ENCODE data around the gene F2R. TPM values are rescaled to one million over a fixed set of nuclear protein-coding genes. Genes with fewer than 3 reads are reported as not detected.

Gene F2R
- total and polyA plus RNA-seq, 9 of the 15 experiments (the other 6 are each of a cell fraction or from before 2014, with no cell fraction given), result 4.0 to 34.7 (median 15.1) TPM

GRCh38 chr5:76718381-76718832 is 2.5 kb downstream of the F2R start:
- H3K27ac ChIP-seq (ENCODE audit: extremely low read depth, low read depth, low read length), result no peak overlapping the region
- H3K27me3 ChIP-seq (ENCODE audit: control insufficient read depth in 2 of 2, insufficient read depth in 2 of 2, low read length in 2 of 2), result no peaks in the 10 kb centered on the region
- POLR2A ChIA-PET, result interaction anchor here (0.7 to 2.7 kb wide), 3 partner anchors 13 to 59 kb away, joined by 3 to 12 read pairs (median 5); no protein-coding TSS in a partner anchor
- H3K4me3 ChIP-seq, result no peak overlapping the region
- no peak overlapping the region for H3K4me2 ChIP-seq (ENCODE audit: insufficient read depth, low read length)
- TF ChIP-seq ZNF518B (CRISPR knock-in tag; IDR thresholded peaks at IDR 0.05) (no peak), ZNF121 (CRISPR knock-in tag; conservative IDR thresholded peaks at IDR 0.05) (peak; percentile 56), ZNF561 (CRISPR knock-in tag; conservative IDR thresholded peaks at IDR 0.05) (no peak), ZNF324 (CRISPR knock-in tag; IDR thresholded peaks at IDR 0.05) (no peak), MCM5 (IDR thresholded peaks at IDR 0.05; ENCODE audit: low read depth) (no peak), MBD1 (CRISPR knock-in tag; IDR thresholded peaks at IDR 0.05) (no peak), ZNF57 (CRISPR knock-in tag; IDR thresholded peaks at IDR 0.05) (no peak), ZNF217 (CRISPR knock-in tag; IDR thresholded peaks at IDR 0.05) (no peak), GTF2A2 (tag; IDR thresholded peaks at IDR 0.05) (no peak)
- H3K9me1 ChIP-seq (ENCODE audit: control insufficient read depth, insufficient read depth, low read length), result no peaks in the 10 kb centered on the region
- CTCF ChIA-PET (ENCODE audit: low intra/inter-chr PET ratio), result no interaction called here
- H4K20me1 ChIP-seq (replicated peaks; ENCODE audit: control insufficient read depth, insufficient read depth, low read length), result no peaks in the 10 kb centered on the region
- ATAC-seq, result no peak
- no TSS peak for BruUV-seq (replicated peaks)
- H2AFZ ChIP-seq (ENCODE audit: low read depth, low read length), result no peak overlapping the region
- in situ Hi-C loops (cut with MboI), result no loop called here
- H3K79me2 ChIP-seq (ENCODE audit: control insufficient read depth, insufficient read depth, low read length), result peaks cover 56% of the 10 kb centered on the region
- H3K9me3 ChIP-seq (replicated peaks; ENCODE audit: control insufficient read depth, insufficient read depth, low read depth, low read length), result no peaks in the 10 kb centered on the region
- intact Hi-C loops (cut with micrococcal nuclease), result no loop called here
- 93% methylated on average over 5 of the region's 5 CpGs for WGBS (ENCODE audit: insufficient coverage, low coverage, missing lambda C conversion rate)
- no peak for DNase-seq (ENCODE audit: extremely low read depth in 1 of 4, low spot score in 3 of 4)
- H3K36me3 ChIP-seq (ENCODE audit: control insufficient read depth, insufficient read depth, low read length), result 0 out of 3 replicates have a peak, but pooled peaks cover 2% of the 10 kb centered on the region
- H3K9ac ChIP-seq (ENCODE audit: insufficient read depth in 1 of 2, low read depth in 2 of 2, low read length in 2 of 2), result no peak overlapping the region
- H3K4me1 ChIP-seq (replicated peaks in 1 of 2; ENCODE audit: control insufficient read depth in 2 of 2, insufficient read depth in 2 of 2, low read length in 2 of 2), result peaks cover 15 to 18% of the 10 kb centered on the region in 2 experiments; a peak in 4 of 5 replicates
- no peak for FAIRE-seq
